ENCODE measurements around the gene IGSF3.

GRCh38 chr1:116654351-116654750 is 13.2 kb downstream of the IGSF3 start:
- TF ChIP-seq, protein P1, sequence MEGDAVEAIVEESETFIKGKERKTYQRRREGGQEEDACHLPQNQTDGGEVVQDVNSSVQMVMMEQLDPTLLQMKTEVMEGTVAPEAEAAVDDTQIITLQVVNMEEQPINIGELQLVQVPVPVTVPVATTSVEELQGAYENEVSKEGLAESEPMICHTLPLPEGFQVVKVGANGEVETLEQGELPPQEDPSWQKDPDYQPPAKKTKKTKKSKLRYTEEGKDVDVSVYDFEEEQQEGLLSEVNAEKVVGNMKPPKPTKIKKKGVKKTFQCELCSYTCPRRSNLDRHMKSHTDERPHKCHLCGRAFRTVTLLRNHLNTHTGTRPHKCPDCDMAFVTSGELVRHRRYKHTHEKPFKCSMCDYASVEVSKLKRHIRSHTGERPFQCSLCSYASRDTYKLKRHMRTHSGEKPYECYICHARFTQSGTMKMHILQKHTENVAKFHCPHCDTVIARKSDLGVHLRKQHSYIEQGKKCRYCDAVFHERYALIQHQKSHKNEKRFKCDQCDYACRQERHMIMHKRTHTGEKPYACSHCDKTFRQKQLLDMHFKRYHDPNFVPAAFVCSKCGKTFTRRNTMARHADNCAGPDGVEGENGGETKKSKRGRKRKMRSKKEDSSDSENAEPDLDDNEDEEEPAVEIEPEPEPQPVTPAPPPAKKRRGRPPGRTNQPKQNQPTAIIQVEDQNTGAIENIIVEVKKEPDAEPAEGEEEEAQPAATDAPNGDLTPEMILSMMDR (IDR thresholded peaks at IDR 0.05): no peak
- no peak for TF ChIP-seq EP300 (IDR thresholded peaks at IDR 0.05)
- TF ChIP-seq POLR2AphosphoS5 (IDR thresholded peaks at IDR 0.05): no peak

Measured in sigmoid colon (tissue), 4 donors.